HPDE6-E6E7 (cell line): ENCODE measurements around the gene UBQLN1.
"Not testable (repeated sequence)": the region's sequence is repeated elsewhere in the genome, so short reads cannot be mapped to it uniquely, and the experiment has no call there.

ENCODE experiments used
- DNase-seq: peaks from one replicate; pipeline ENCODE4 v3.0.0; 2011; ENCODE audit warnings: missing footprints; ENCODE audit errors: extremely low spot score

Gene UBQLN1

DNA sequence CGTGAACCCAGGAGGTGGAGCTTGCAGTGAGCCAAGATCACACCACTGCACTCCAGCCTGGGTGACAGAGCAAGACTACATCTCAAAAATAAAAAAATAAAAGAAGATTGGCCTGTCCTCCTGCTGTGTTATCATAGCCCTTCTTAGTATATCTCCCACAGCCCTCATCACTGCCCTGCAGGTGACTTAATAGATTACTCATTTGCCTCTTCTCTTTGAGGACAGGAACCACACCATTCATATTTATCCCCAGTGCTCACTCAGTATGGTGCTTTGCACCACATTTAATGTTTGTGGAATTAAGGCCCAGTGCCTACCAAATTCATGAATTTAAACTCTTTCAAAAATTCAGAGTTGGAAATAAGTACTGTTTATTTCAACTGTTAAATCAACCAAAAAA is 74.5 kb downstream of the UBQLN1 start:
- DNase-seq = no peak

DNA sequence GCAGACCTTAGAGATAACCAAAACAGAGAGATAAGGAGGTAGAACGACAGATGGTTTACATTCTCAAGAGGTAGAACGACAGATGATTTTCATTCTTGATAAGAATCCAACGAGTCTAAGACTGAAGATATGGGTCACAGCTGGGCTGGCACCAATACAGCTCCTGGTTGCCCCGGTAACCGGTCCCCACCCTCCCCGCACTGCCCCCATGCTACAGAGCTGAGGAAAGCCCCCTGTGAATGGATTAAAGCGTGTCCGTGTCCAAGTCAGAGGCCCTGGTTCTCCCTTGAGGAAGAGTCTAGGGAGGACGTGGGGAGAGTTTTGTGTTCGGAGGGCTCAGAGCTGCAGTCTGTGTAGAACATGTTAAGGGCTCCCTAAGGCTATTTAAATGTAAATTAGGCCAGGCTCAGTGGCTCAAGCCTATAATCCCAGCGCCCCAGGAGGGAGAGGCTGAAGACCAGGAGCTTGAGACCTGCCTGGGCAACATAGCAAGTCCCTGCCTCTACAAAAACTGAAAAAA is 76.8 kb downstream of the UBQLN1 start:
- no peak for DNase-seq

DNA sequence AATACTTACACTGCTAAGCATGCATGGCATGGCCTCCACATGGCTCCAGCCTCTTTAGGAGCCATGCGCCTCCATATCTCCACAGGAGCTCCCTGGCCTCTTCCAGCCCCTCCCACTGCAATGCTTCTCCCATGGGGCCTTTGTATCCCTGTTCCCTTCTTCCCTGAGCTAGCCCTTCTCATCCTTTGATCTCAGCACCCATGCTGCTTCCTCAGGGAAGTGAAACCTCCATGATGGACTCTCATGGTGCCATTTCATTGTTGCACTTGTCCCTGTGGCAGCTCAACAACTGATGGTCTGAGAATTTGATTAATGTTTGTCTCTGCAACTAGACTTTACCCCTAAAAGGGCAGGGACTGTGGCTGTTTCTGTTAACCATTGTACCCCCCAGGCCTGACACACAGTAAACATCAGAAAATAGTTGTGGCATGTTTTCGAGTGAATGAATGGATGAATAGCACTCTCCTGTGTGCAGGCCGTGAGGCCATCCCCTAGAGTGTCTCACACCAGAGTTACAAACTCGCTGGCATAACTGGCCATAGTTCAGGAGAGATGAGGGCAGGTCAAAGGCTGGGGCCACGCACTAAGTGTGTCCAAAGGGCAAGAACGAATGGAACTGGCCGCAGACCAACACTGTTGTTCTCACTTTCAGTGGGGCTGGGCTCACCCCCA is 78.2 kb downstream of the UBQLN1 start:
- no peak for DNase-seq

DNA sequence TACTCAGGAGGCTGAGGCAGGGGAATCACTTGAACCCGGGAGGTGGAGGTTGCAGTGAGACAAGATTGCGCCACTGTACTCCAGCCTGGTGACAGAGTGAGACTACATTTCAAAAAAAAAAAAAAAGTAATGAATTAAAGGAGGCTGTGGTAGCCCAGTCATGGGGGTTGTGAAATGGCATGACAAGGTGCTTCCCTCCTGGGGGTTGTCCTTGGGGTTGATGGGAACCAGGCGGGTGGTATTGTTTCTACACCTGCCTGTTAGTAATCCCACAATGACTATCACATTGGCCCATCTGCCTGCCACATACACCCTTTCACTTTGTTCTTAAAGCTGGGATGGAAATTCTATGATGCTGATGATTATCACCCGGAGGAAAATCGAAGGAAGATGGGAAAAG is 79.2 kb downstream of the UBQLN1 start:
- no peak for DNase-seq

DNA sequence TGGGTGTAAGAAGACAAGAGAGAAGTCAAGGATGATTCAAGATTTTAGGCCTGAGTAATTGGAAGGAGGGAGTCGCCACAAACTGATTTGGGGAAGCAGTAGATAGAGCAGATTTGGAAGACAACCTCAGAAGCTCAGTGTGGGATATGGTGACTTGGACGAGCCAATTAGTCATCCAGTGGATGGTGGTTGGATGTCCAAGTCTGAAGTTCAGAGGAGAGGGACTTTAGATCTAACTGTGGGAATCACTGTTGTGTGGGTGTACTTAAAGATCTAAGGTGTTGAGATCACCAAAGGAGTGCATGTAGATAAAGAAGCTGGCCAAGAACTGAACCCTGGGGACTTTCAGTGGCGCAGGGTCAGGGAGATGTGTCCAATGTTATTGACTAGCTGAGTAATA is 82.6 kb downstream of the UBQLN1 start:
- DNase-seq = no peak

DNA sequence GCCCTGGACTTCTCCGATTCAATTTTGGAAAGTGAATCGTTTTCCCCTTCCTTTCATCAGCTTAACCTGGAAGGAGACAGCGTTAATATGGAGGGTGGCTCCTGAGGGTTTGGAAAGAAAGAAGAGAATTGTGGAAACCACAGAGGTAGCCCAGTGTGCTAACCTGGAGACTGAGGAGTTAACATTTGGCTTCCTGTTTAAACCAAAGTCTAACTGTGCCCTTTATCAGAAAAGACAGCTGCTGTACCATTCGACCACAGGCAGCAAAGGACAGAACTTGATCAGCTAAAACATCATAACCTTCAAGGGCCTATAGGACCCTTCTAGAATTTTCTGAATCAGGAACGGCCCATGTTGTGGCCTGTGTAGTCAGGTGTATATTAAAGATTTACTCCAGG is 84.1 kb downstream of the UBQLN1 start:
- DNase-seq = no peak

DNA sequence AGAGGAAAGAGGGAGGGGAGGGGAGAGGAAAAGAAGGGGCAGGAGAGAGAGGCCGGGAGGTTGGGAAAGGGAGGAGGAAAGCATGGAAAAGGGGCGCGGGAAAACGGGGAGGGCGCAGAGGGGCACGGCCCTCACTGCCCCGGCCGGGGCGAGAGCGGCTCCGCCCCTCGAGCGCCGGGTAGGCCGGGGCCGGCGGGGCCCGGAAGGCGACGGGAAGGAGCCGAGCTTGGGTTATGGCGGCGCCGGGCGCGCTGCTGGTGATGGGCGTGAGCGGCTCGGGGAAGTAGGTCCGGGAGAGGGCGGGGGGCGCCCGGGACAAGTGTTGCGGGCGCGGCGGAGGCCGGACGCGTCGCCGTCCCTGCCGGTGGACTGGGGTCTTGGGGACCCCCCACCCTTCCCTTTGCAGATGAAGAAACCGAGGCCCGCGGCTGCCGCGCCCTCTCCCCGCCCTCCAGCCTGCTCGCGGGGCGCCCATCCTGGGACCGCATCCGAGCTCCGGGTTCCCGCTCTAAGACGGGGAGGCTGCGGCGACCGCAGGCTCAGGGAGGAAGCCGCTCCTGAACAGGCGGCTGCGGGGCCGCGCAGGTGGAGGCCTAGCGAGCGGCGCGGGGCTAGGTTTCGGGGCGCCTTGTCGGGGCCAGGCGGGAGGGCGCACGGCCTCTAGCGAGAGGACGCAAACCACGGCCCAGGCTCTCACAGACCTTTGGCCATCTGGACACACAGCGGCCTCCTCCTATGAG is 84.6 kb downstream of the UBQLN1 start, which contains the start of gene IDNK:
Gene IDNK, plus strand, starts transcription at position 205 of the 740 bp plus-strand sequence. Its CDS starts 29 bp downstream, at position 234.
- DNase-seq = peak; percentile 45

DNA sequence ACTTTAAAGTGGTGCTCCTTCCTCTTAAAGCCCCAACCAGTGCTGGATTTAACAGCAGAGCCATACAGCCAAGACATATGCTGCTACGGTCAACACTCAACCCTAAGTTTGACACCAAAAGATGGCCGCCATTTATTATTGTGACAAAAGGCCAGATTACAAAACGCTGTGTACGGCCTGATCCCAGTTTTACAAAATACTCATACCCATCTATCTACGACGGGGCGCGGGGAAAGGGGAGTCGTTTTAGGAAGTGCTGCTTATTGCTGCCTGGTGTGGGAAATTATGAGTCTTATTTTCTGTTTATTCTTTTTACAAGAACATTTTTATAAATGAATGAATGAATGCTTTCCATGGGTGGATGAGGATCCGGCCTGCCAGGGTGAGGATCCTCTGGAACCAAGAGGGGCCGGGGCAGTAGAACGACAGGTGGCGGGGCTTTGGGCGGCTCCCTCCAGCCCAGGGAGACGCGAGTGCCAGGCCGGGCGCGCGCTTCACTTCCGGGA is 85.3 kb downstream of the UBQLN1 start:
- peak; percentile 13 for DNase-seq

DNA sequence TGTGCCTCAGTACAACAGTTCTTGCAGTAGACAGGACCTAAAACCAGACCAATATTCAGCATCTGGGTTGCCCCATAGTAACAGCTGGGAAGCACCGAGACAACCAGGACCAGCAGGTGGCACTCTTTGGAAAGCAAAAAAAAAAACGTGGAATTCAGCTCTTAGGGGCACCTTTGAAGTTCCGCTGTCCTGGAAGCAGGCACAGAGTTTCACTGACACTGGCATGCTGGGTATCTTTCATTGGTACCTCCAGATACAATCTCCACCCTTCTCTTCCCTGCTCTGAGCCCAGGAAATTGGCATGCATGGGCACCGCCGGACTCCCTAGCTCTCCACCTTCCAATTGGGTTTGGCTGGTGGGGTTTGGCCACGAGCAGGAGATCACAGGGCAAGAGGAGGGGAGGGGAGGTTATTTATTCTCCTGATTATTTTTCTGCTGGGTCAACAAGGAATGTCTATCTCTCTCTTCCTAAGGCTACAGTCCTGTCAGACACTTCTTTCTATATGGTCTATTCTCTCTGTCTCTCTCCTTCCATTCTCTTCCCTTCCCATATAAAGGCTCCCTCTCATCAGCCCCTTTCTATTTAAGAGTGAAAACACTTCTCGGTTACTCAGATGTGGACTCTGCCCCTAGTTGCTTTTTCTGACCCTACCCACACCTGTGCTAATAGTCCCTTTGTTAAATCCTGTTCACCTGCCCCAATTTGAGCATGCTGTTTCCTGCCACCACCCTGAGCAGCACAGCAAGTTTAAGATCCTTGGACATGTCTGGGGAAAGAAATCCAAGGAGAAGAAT is 86.7 kb downstream of the UBQLN1 start:
- DNase-seq = peak; percentile 42

DNA sequence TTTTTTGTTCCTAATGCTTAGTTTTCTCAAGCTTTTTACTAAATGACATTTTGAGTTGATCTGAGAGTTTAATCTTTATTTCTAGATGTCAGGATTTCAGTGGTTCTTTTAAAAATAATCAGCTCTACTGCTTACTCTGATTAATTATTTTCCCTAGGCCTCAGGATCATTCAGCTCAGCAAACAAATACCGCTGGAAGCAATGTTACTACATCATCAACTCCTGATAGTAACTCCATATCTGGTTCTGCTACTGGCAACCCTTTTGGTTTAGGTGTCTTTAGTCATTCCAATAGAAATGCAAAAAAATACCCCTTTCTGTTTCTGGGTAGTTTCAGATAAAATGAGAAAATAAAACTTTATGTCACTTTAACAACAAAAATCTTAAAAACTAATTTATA is 90.5 kb downstream of the UBQLN1 start:
- DNase-seq = no peak

DNA sequence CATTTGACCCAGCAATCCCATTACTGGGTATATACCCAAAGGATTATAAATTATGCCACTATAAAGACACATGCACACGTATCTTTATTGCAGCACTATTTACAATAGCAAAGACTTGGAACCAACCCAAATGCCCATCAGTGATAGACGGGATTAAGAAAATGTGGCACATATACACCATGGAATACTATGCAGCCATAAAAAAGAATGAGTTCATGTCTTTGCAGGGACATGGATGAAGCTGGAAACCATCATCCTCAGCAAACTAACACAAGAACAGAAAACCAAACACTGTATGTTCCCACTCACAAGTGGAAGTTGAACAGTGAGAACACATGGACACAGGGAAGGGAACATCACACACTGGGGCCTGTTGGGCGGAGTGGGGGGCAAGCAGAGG is 94.5 kb downstream of the UBQLN1 start:
- not testable (repeated sequence) for DNase-seq
